Esophagus squamous epithelium (tissue), 4 donors: Measurements from ENCODE around the gene MELK.

ENCODE experiments used
- POLR2A ChIP-seq, 4 donors: fragments of 450-650 bp; IDR thresholded peaks; one replicate each; pipeline ENCODE4 v1.6.1; 2017; ENCODE audit warnings: antibody characterized with exemption in 4 of 4, mild to moderate bottlenecking in 4 of 4, moderate library complexity in 3 of 4
- TF ChIP-seq, protein P1 (sequence below), 6 experiments: fragments of 450-650 bp in 4 of 6; fragments of 200-600 bp in 2 of 6; sonication (generic) in 2 of 6; IDR thresholded peaks; one replicate each; pipeline ENCODE4 v1.5.1; 2016 to 2019; ENCODE audit warnings: antibody characterized with exemption in 6 of 6, mild to moderate bottlenecking in 4 of 6, moderate library complexity in 4 of 6

GRCh38 chr9:36594213-36594612 is 21.5 kb downstream of the MELK start:
- TF ChIP-seq, protein P1, sequence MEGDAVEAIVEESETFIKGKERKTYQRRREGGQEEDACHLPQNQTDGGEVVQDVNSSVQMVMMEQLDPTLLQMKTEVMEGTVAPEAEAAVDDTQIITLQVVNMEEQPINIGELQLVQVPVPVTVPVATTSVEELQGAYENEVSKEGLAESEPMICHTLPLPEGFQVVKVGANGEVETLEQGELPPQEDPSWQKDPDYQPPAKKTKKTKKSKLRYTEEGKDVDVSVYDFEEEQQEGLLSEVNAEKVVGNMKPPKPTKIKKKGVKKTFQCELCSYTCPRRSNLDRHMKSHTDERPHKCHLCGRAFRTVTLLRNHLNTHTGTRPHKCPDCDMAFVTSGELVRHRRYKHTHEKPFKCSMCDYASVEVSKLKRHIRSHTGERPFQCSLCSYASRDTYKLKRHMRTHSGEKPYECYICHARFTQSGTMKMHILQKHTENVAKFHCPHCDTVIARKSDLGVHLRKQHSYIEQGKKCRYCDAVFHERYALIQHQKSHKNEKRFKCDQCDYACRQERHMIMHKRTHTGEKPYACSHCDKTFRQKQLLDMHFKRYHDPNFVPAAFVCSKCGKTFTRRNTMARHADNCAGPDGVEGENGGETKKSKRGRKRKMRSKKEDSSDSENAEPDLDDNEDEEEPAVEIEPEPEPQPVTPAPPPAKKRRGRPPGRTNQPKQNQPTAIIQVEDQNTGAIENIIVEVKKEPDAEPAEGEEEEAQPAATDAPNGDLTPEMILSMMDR (IDR thresholded peaks at IDR 0.05), result no peak
- TF ChIP-seq POLR2A (IDR thresholded peaks at IDR 0.05), result no peak
